Breast epithelium (tissue), 4 donors: Measurements from ENCODE around the gene STARD3. TPM values are rescaled to one million over a fixed set of nuclear protein-coding genes. Genes with fewer than 3 reads are reported as not detected.
A peak's percentile ranks its signal among the peaks of the same experiment; 100 is the strongest.

Source experiments
- DNase-seq, 2 donors: peaks; one replicate each; pipeline ENCODE4 v3.0.0-alpha.2; 2019; ENCODE audit warnings: low spot score in 2 of 2
- H3K27ac ChIP-seq, 2 donors: fragments of 200-600 bp; sonication (generic) in 1 of 2; one replicate each; pipeline ENCODE4 v1.5.1; 2016 to 2019; ENCODE audit warnings: mild to moderate bottlenecking in 1 of 2
- H3K27me3 ChIP-seq, 2 donors: fragments of 200-600 bp; sonication (generic) in 1 of 2; one replicate each; pipeline versions ENCODE4 v1.5.1 to v1.6.0; 2017 to 2019; ENCODE audit warnings: control low read depth in 1 of 2, mild to moderate bottlenecking in 1 of 2
- H3K36me3 ChIP-seq: fragments of 200-600 bp; one replicate; pipeline ENCODE4 v1.5.1; 2019
- H3K4me1 ChIP-seq, 2 donors: fragments of 200-600 bp; sonication (generic); one replicate each; pipeline ENCODE4 v1.5.1; 2016 to 2019; ENCODE audit warnings: control low read depth in 1 of 2
- H3K4me3 ChIP-seq, 3 donors: fragments of 200-600 bp; sonication (generic); 1 replicate in 2 of 3; 2 replicates in 1 of 3; pipeline ENCODE4 v1.5.1; 2016 to 2019; ENCODE audit warnings: mild to moderate bottlenecking in 3 of 3, moderate library complexity in 2 of 3
- H3K9me3 ChIP-seq, 2 donors: fragments of 200-600 bp; sonication (generic) in 1 of 2; one replicate each; pipeline ENCODE4 v1.5.1; 2016 to 2019; ENCODE audit warnings: control low read depth in 1 of 2
- POLR2A ChIP-seq: fragments of 450-650 bp; IDR thresholded peaks from one replicate; pipeline ENCODE4 v1.6.1; 2016; ENCODE audit warnings: antibody characterized with exemption, mild to moderate bottlenecking, moderate library complexity
- POLR2AphosphoS5 ChIP-seq, 3 donors: sonication (generic); formaldehyde crosslinking; IDR thresholded peaks; one replicate each; pipeline ENCODE4 v1.6.1; 2017; ENCODE audit warnings: antibody characterized with exemption in 3 of 3
- intact Hi-C: fragments of 100-400 bp; cut with DNase I; formaldehyde crosslinking; loops from one replicate; pipeline ENCODE4 v1.15.1; 2023; ENCODE audit warnings: low total_unique reads
- total RNA-seq, 3 donors: library from RNA; depleted of rRNA; stranded (reverse); fragments of >200 nt; gene quantifications; one replicate each; pipeline ENCODE4 v1.1.0, GENCODE V29; 2016
- TF ChIP-seq, protein P1 (sequence below), 3 donors: fragments of 450-650 bp; IDR thresholded peaks; one replicate each; pipeline ENCODE4 v1.5.1; 2016 to 2017; ENCODE audit warnings: antibody characterized with exemption in 3 of 3, mild to moderate bottlenecking in 3 of 3, moderate library complexity in 3 of 3

Gene STARD3
- total RNA-seq, 3 donors from 2014 or later = 37.0 to 43.9 (median 42.0) TPM

GRCh38 chr17:39629494-39629880 is 7.5 kb upstream of the STARD3 start:
- Histone ChIP-seq H3K27me3 (peaks cover 0 to 3% of the 10 kb centered on the region in 2 donors), H3K4me3 (peak overlapping the region in 1 of 3 donors; percentile 22), H3K4me1 (peaks cover 8 to 14% of the 10 kb centered on the region in 2 donors), H3K27ac (peak overlapping the region; percentile 91 to 93), H3K9me3 (no peaks in the 10 kb centered on the region), H3K36me3 (no peaks in the 10 kb centered on the region)
- intact Hi-C loops = loop anchor here (10.0 kb wide), 1 partner anchor 125 kb away; no protein-coding TSS in a partner anchor
- no peak for DNase-seq
- TF ChIP-seq, protein P1, sequence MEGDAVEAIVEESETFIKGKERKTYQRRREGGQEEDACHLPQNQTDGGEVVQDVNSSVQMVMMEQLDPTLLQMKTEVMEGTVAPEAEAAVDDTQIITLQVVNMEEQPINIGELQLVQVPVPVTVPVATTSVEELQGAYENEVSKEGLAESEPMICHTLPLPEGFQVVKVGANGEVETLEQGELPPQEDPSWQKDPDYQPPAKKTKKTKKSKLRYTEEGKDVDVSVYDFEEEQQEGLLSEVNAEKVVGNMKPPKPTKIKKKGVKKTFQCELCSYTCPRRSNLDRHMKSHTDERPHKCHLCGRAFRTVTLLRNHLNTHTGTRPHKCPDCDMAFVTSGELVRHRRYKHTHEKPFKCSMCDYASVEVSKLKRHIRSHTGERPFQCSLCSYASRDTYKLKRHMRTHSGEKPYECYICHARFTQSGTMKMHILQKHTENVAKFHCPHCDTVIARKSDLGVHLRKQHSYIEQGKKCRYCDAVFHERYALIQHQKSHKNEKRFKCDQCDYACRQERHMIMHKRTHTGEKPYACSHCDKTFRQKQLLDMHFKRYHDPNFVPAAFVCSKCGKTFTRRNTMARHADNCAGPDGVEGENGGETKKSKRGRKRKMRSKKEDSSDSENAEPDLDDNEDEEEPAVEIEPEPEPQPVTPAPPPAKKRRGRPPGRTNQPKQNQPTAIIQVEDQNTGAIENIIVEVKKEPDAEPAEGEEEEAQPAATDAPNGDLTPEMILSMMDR (IDR thresholded peaks at IDR 0.05) = no peak
- TF ChIP-seq POLR2AphosphoS5 (IDR thresholded peaks at IDR 0.05) (no peak), POLR2A (no peak)

GRCh38 chr17:39629898-39630297 is 7.0 kb upstream of the STARD3 start:
- no peaks in the 10 kb centered on the region for H3K36me3 ChIP-seq
- H3K4me1 ChIP-seq = peaks cover 8 to 14% of the 10 kb centered on the region in 2 donors
- intact Hi-C loops = loop anchor here (10.0 kb wide), 1 partner anchor 125 kb away; no protein-coding TSS in a partner anchor
- no peaks in the 10 kb centered on the region for H3K9me3 ChIP-seq
- no peak for TF ChIP-seq POLR2AphosphoS5 (IDR thresholded peaks at IDR 0.05)
- TF ChIP-seq, protein P1 (IDR thresholded peaks at IDR 0.05) = no peak
- H3K4me3 ChIP-seq = no peak overlapping the region
- H3K27ac ChIP-seq = peak overlapping the region; percentile 91 to 93
- peaks cover 0 to 3% of the 10 kb centered on the region in 2 donors for H3K27me3 ChIP-seq
- no peak for DNase-seq

DNA sequence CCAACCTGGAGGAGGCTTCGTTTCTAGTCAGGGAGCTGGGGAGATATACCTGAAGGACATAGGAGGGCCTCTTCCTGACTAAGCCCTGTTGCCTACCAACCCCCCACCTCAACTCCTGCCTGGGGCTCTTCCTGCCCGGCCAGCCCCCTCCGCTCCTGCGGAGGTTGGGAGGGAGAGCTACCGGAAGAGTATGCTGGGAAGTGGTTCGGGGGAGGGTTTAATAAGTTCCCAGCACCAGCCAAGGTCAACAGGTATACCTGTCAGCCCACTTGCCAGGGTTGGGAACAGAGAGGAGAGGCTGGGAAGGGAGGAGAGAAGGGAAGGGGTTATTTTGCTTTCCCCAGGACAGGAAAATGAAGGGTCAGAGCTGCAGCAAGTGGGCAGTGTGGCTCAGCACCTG is 5.5 kb upstream of the STARD3 start:
- no peaks in the 10 kb centered on the region for H3K9me3 ChIP-seq
- H3K36me3 ChIP-seq = no peaks in the 10 kb centered on the region
- peak overlapping the region in 1 of 3 donors; percentile 30 for H3K4me3 ChIP-seq
- peaks cover 0 to 3% of the 10 kb centered on the region in 2 donors for H3K27me3 ChIP-seq
- peak overlapping the region; percentile 91 to 93 for H3K27ac ChIP-seq
- DNase-seq = peak in 1 of 2 donors; percentile 53
- H3K4me1 ChIP-seq = peaks cover 8 to 9% of the 10 kb centered on the region in 2 donors
- no peak for TF ChIP-seq POLR2A
- TF ChIP-seq, protein P1 (IDR thresholded peaks at IDR 0.05) = no peak
- no peak for TF ChIP-seq POLR2AphosphoS5 (IDR thresholded peaks at IDR 0.05)
- intact Hi-C loops = no loop called here

GRCh38 chr17:39632153-39632941 is 4.6 kb upstream of the STARD3 start:
- H3K27ac ChIP-seq = peak overlapping the region; percentile 91 to 93
- no peaks in the 10 kb centered on the region for H3K9me3 ChIP-seq
- H3K36me3 ChIP-seq = no peaks in the 10 kb centered on the region
- peak in 1 of 2 donors; percentile 79 for DNase-seq
- intact Hi-C loops = no loop called here
- peak in 1 of 3 donors; percentile 28 for TF ChIP-seq POLR2AphosphoS5 (IDR thresholded peaks at IDR 0.05)
- TF ChIP-seq, protein P1 (IDR thresholded peaks at IDR 0.05) = no peak
- peak overlapping the region in 2 of 3 donors; percentile 9 to 44 for H3K4me3 ChIP-seq
- peaks cover 5 to 6% of the 10 kb centered on the region in 2 donors for H3K4me1 ChIP-seq
- peaks cover 0 to 2% of the 10 kb centered on the region in 2 donors for H3K27me3 ChIP-seq

GRCh38 chr17:39633570-39634183 is 3.3 kb upstream of the STARD3 start:
- no peak overlapping the region for H3K4me3 ChIP-seq
- TF ChIP-seq POLR2A (no peak), POLR2AphosphoS5 (IDR thresholded peaks at IDR 0.05) (no peak)
- TF ChIP-seq, protein P1 (IDR thresholded peaks at IDR 0.05) = no peak
- peak overlapping the region; percentile 91 to 93 for H3K27ac ChIP-seq
- H3K9me3 ChIP-seq = no peaks in the 10 kb centered on the region
- DNase-seq = no peak
- H3K36me3 ChIP-seq = no peaks in the 10 kb centered on the region
- no peaks in the 10 kb centered on the region for H3K27me3 ChIP-seq
- H3K4me1 ChIP-seq = peaks cover 10 to 11% of the 10 kb centered on the region in 2 donors
- intact Hi-C loops = no loop called here
